ENCODE results near the gene JMJD8.
A peak's percentile ranks its signal among the peaks of the same experiment; 100 is the strongest.

JMJD8 gene

DNA sequence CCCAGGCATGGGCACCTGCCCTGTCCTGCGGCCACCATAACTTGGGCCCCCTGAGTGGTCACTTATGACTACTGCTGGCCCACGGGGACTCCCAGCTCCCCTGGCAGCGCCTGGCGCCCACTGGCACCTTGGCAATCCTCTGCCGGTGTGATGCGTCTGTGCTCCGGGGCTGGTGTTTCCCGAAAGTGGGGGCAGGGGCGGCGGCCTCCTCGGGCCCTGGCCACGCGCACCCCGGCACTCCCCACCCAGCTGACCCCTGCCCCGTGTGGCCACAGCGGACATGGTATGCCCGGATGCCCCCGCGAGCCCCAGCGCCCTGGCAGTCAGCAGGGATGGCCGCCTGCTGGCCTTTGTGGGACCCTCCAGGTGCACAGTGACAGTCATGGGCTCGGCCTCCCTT is 26.6 kb downstream of the JMJD8 start:
- TF ChIP-seq, protein P1, sequence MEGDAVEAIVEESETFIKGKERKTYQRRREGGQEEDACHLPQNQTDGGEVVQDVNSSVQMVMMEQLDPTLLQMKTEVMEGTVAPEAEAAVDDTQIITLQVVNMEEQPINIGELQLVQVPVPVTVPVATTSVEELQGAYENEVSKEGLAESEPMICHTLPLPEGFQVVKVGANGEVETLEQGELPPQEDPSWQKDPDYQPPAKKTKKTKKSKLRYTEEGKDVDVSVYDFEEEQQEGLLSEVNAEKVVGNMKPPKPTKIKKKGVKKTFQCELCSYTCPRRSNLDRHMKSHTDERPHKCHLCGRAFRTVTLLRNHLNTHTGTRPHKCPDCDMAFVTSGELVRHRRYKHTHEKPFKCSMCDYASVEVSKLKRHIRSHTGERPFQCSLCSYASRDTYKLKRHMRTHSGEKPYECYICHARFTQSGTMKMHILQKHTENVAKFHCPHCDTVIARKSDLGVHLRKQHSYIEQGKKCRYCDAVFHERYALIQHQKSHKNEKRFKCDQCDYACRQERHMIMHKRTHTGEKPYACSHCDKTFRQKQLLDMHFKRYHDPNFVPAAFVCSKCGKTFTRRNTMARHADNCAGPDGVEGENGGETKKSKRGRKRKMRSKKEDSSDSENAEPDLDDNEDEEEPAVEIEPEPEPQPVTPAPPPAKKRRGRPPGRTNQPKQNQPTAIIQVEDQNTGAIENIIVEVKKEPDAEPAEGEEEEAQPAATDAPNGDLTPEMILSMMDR (IDR thresholded peaks at IDR 0.05; ENCODE audit: low read depth, low read length) = no peak
- DNase-seq (ENCODE audit: extremely low read depth, low read depth) = no peak

DNA sequence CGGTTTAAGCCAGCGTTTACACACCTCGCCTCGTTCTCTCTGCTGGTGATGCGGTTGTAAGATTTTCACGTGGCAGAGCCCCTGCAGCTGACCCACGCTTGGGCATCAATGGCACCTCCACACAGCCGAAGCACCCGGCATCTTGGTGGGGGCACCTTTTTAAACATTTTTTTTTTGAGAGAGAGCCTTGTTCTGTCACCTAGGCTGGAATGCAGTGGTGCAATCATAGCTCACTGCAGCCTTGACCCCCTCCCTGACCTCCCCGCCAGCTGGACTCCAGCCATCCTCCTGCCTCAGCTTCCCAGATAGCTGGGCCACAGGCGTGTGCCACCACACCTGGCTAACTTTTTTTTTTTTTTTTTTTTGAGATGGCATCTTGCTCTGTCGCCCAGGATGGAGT is 30.1 kb downstream of the JMJD8 start:
- no peak for DNase-seq (ENCODE audit: extremely low read depth, low read depth)
- TF ChIP-seq, protein P1 (IDR thresholded peaks at IDR 0.05; ENCODE audit: low read depth, low read length) = no peak

DNA sequence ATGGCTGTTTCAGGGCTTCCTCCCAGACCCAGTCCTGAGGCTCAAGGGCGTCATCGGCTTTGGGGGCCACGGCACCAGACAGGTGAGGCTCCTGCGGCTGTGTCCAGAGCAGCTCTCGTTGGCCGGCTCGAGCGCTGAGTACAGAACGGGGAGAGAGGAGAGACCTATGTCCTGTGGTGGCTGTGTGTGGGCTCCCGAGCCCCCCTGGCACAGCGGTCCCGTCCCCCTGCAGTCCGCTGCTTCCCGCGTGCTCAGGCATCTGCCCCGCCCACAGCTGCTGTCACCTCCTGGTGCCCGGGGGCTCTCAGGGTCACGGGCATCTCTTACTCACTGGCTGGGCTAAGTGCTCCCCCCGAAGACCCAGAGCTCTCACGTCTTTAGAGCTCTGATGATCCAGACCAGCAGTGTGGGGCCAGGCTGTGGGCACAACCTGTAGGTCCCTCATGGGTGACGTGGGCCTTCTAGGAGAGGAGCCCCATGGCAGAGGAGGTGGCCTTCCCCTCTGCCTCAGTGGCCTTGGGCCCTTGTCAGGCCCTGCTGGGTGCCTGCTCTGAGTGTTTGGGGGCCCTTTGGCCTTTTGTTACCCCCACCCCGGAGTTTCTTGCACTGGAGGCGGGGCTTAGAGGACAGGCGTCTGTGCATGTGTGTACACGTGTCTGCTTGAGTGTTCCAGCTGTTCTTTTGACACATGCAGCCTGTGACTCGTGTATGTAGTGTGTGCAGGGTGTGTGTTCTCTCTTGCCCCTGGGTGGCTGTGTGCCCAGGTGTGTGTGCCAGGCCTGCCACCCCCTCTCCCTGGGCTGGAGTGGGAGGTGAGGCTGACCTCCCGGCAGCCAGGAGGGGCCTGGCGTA is 31.5 kb downstream of the JMJD8 start:
- TF ChIP-seq, protein P1 (IDR thresholded peaks at IDR 0.05; ENCODE audit: low read depth, low read length) = no peak
- no peak for DNase-seq (ENCODE audit: extremely low read depth, low read depth)

DNA sequence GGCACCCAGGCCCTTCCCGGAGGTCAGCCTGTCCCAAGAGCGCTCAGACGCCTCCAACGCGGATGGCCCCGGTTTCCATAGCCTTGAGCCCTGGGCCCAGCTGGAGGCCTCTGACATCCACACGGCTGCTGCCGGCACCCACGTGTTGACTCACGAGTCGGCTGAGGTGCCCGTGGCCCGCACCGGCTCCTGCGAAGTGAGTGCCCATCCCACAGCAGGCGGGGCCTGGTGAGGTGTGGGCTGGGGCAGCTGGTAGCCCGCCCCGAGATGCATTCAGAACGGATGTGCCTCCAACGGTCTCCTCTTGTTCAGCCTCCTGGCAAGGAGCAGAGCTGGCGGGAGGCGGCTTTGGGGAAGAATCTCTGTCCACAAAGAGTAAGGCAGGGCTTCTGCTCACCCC is 32.3 kb downstream of the JMJD8 start:
- TF ChIP-seq, protein P1 (IDR thresholded peaks at IDR 0.05; ENCODE audit: low read depth, low read length) = no peak
- no peak for DNase-seq (ENCODE audit: extremely low read depth, low read depth)

DNA sequence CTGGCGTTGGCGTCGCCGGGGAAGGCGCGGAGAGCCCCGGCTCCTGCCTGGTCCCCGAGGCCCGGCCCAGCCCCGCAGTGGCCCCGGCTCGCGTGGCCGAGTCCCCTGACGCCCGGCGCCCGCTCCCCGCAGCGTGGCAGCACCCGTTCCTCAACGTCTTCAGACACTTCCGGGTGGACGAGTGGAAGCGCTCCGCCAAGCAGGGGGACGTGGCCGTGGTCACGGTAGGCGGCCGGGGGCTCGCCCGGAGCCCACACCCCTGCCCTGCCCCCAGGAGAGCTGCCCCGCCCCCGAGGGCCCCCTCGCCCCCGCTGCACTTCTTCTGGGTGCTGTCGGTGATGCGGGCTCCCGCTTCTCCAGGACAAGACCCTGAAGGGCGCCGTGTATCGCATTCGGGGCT is 34.5 kb downstream of the JMJD8 start:
- TF ChIP-seq, protein P1 (IDR thresholded peaks at IDR 0.05; ENCODE audit: low read depth, low read length) = no peak
- DNase-seq (ENCODE audit: extremely low read depth, low read depth) = no peak

DNA sequence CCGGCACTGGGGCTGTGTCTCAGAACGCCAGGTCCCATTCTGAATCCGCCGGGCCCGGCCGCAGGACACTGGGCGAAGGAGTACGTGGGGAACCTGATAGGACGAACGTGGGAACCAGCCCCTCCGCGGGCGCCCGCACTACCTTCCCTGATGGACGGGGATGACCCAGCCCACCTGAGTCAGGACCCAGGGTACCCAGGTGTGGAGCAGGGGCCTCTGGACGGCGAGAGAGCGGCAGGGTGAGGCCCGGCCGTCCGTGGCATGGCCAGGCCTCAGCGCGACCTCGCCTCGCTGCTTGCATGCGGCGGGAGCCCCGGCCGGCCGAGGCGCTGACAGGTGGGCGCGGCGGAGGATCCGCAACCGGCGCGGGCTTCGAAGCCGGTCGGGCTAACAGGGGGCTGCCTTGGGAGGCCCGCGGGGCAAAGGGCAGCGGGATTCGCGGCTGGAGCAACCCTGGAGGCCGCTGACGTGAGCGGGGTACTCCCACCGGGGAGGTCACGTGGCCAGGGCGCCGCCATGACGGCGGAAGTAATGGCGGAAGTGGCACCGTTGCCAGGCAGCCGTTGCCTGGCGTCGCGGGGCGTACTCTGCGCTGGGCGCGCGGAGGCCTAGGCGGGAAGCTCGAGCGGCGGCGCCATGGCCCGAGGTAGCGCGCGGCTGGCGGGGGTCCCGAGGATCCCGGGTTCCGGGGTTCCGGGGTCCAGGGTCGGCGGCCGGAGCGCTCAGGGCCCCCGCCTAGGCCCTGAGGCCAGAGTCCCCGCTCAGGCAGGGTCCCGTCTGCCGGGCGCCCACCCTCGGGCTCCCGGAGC is 35.1 kb downstream of the JMJD8 start, which contains the start of gene WDR90:
Gene WDR90 (plus strand): TSS at position 585 of the 809 bp plus-strand sequence. CDS start 52 bp downstream, at position 637.
- DNase-seq (ENCODE audit: extremely low read depth, low read depth) = peak; percentile 70
- TF ChIP-seq, protein P1 (IDR thresholded peaks at IDR 0.05; ENCODE audit: low read depth, low read length) = no peak

Data from AG09319 (cell line).